ENCODE data around the gene NLK. TPM values are rescaled to one million over a fixed set of nuclear protein-coding genes. Genes with fewer than 3 reads are reported as not detected.
"Not testable (repeated sequence)": the region's sequence is repeated elsewhere in the genome, so short reads cannot be mapped to it uniquely, and the experiment has no call there.

NLK gene
- polyA plus RNA-seq, 1 experiment = 24.5 TPM

DNA sequence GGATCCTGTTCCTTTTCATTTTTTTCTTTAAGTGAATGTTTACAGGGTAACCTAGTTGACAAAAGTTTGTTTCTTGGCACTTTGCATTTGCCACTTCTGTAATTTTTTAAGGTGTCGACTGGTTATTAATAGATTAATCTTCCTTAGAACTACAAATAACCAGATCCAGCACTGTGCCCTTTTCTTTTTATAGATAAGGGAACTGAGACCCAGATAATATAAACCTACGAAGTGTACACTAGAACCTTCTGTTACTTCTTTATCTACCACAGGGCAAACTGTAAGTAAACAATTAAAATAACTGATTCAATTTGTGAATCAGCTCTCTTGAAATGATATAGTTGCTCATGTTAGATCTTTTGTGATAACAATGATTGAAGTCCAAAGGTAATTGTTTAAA, 55.4 kb downstream of the NLK start:
- no peak overlapping the region for H3K4me3 ChIP-seq (ENCODE audit: low read depth, low read length)
- POLR2A ChIA-PET = no interaction called here

DNA sequence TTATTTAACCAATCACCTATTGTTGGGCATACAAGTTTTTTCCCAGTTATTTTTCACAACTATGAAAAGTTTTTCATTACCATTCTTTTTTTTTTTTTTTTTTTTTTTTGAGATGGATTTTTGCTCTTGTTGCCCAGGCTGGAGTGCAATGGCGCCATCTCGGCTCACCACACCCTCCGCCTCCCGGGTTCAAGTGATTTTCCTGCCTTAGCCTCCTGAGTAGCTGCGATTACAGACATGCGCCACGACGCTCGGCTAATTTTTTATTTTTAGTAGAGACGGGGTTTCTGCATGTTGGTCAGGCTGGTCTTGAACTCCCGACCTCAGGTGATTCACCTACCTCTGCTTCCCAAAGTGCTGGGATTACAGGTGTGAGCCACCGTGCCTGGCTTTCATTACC, 56.1 kb downstream of the NLK start:
- H3K27ac ChIP-seq (ENCODE audit: low read depth, low read length); POLR2A ChIA-PET; H3K4me3 ChIP-seq (ENCODE audit: low read depth, low read length); DNase-seq (ENCODE audit: low read depth, low spot score); H3K27me3 ChIP-seq (ENCODE audit: control insufficient read depth, insufficient read depth, low read length); CTCF ChIA-PET; H3K9me3 ChIP-seq (ENCODE audit: control insufficient read depth, insufficient read depth, low read length): not testable (repeated sequence)

More for the DNA sequence above, 55.4 kb downstream of the NLK start:
- Histone ChIP-seq H3K27ac (ENCODE audit: low read depth, low read length) (no peak overlapping the region), H3K9me3 (ENCODE audit: control insufficient read depth, insufficient read depth, low read length) (no peaks in the 10 kb centered on the region), H3K27me3 (ENCODE audit: control insufficient read depth, insufficient read depth, low read length) (no peaks in the 10 kb centered on the region)
- no peak for DNase-seq (ENCODE audit: low read depth, low spot score)
- TF ChIP-seq, protein P1, sequence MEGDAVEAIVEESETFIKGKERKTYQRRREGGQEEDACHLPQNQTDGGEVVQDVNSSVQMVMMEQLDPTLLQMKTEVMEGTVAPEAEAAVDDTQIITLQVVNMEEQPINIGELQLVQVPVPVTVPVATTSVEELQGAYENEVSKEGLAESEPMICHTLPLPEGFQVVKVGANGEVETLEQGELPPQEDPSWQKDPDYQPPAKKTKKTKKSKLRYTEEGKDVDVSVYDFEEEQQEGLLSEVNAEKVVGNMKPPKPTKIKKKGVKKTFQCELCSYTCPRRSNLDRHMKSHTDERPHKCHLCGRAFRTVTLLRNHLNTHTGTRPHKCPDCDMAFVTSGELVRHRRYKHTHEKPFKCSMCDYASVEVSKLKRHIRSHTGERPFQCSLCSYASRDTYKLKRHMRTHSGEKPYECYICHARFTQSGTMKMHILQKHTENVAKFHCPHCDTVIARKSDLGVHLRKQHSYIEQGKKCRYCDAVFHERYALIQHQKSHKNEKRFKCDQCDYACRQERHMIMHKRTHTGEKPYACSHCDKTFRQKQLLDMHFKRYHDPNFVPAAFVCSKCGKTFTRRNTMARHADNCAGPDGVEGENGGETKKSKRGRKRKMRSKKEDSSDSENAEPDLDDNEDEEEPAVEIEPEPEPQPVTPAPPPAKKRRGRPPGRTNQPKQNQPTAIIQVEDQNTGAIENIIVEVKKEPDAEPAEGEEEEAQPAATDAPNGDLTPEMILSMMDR (IDR thresholded peaks at IDR 0.05; ENCODE audit: low read depth, low read length) = no peak
- CTCF ChIA-PET = no interaction called here

DNA sequence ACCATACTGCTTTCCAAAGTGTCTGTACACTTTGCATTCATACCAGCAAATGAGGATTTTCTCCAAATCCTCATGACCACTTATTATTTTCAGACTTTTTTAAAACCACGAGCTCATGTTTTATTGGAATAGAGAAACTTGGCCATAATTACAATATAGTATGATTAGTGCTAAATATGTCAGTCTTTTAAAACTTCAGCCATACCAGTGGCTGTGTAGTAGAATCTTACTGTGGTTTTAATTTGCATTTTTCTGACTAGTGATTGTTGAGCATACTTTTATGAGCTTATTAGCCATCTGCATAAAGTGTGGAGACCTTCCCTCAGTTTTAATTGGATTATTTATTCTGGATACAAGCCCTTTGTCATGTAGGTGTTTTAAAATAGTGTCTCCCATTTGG, 57.8 kb downstream of the NLK start:
- DNase-seq (ENCODE audit: low read depth, low spot score) = no peak
- CTCF ChIA-PET = interaction anchor here (1.2 kb wide), 1 partner anchor 16 kb away, joined by 4 read pairs; no protein-coding TSS in a partner anchor
- POLR2A ChIA-PET = no interaction called here

DNA sequence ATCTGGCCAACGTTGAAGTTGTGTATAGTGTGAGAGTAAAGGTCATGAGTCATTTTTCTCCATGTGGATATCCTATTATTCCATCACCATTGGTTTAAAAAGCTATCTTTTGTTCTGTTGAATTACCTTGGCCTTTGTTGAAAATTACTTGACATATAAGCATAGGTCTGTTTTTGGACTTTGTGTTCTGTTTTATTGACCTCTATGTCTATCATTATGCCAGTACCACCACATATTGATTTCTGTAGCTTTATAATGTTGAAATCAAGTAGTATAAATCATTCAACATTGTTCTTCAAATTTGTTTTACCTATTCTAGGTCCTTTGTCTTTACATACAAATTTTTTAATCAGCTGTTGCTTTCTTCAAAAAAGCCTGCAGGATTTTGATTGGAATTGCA, 58.5 kb downstream of the NLK start:
- no peak for DNase-seq (ENCODE audit: low read depth, low spot score)
- ChIA-PET CTCF (interaction anchor here (1.2 kb wide), 1 partner anchor 17 kb away, joined by 4 read pairs; no protein-coding TSS in a partner anchor), POLR2A (no interaction called here)
- no peak overlapping the region for H3K27ac ChIP-seq (ENCODE audit: low read depth, low read length)
- H3K4me3 ChIP-seq (ENCODE audit: low read depth, low read length) = no peak overlapping the region
- TF ChIP-seq, protein P1 (IDR thresholded peaks at IDR 0.05; ENCODE audit: low read depth, low read length) = no peak
- H3K27me3 ChIP-seq (ENCODE audit: control insufficient read depth, insufficient read depth, low read length) = no peaks in the 10 kb centered on the region
- no peaks in the 10 kb centered on the region for H3K9me3 ChIP-seq (ENCODE audit: control insufficient read depth, insufficient read depth, low read length)

More for the DNA sequence above, 57.8 kb downstream of the NLK start:
- no peak overlapping the region for H3K27ac ChIP-seq (ENCODE audit: low read depth, low read length)
- no peaks in the 10 kb centered on the region for H3K9me3 ChIP-seq (ENCODE audit: control insufficient read depth, insufficient read depth, low read length)
- TF ChIP-seq, protein P1 (IDR thresholded peaks at IDR 0.05; ENCODE audit: low read depth, low read length) = no peak
- H3K27me3 ChIP-seq (ENCODE audit: control insufficient read depth, insufficient read depth, low read length) = no peaks in the 10 kb centered on the region
- no peak overlapping the region for H3K4me3 ChIP-seq (ENCODE audit: low read depth, low read length)

DNA sequence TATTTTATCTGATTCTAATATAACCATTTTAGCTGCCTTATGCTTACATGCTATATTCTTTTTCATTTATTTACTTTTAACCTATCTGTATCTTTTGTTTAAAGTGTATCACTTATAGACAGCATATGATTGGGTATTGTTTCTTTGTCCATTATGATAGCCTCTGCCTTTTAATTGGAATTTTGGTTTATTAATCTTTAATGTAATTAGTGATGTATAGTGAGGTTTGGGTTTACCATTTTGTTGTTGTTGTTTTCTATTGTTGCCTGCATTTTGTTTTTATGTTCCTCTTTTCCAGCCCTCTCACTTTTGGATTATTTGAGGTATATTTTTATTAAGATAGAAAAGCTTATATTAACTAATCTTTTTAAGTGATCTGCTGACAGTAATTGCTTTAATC, 59.4 kb downstream of the NLK start:
- H3K27ac ChIP-seq (ENCODE audit: low read depth, low read length) = no peak overlapping the region
- no peak overlapping the region for H3K4me3 ChIP-seq (ENCODE audit: low read depth, low read length)
- ChIA-PET POLR2A (no interaction called here), CTCF (no interaction called here)
- TF ChIP-seq, protein P1 (IDR thresholded peaks at IDR 0.05; ENCODE audit: low read depth, low read length) = no peak
- no peak for DNase-seq (ENCODE audit: low read depth, low spot score)
- H3K9me3 ChIP-seq (ENCODE audit: control insufficient read depth, insufficient read depth, low read length) = no peaks in the 10 kb centered on the region
- no peaks in the 10 kb centered on the region for H3K27me3 ChIP-seq (ENCODE audit: control insufficient read depth, insufficient read depth, low read length)

DNA sequence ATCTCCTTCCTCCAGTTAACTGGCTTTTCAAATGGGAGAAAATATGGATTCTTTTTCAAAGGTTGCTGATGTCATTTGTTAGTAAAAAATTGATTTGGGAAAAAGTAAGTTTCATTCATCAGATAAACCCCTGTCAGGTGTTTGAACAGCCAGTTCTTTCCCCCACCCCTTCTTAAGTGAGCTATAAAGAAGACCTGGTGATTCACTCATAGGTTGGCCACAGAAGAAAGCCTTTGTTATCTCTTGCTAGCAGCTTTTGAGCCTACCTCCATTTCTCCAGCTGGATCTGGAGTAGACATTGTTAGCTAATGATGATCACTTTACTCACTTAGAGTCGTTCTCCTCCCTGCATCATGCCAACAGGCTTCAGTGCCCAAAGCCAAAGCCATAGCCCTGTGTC, 63.0 kb downstream of the NLK start:
- CTCF ChIA-PET = interaction anchor here (0.6 kb wide), 1 partner anchor 146 kb away, joined by 3 read pairs; no protein-coding TSS in a partner anchor
- H3K27ac ChIP-seq (ENCODE audit: low read depth, low read length) = no peak overlapping the region
- TF ChIP-seq, protein P1 (IDR thresholded peaks at IDR 0.05; ENCODE audit: low read depth, low read length) = no peak
- H3K27me3 ChIP-seq (ENCODE audit: control insufficient read depth, insufficient read depth, low read length) = no peaks in the 10 kb centered on the region
- no peak overlapping the region for H3K4me3 ChIP-seq (ENCODE audit: low read depth, low read length)
- no peak for DNase-seq (ENCODE audit: low read depth, low spot score)
- POLR2A ChIA-PET = no interaction called here
- H3K9me3 ChIP-seq (ENCODE audit: control insufficient read depth, insufficient read depth, low read length) = no peaks in the 10 kb centered on the region
